Parathyroid adenoma (tissue), 2 donors: ENCODE results near the gene AKAP9.

ENCODE experiments used
- H2AFZ ChIP-seq: fragments of 300-600 bp; sonication (generic); one replicate; pipeline ENCODE4 v1.7.0; 2017; ENCODE audit warnings: antibody characterized with exemption, mild to moderate bottlenecking
- H3K27ac ChIP-seq: fragments of 300-600 bp; sonication (generic); one replicate; pipeline ENCODE4 v1.7.0; 2017
- H3K27me3 ChIP-seq: fragments of 300-600 bp; sonication (generic); one replicate; pipeline ENCODE4 v1.7.0; 2017; ENCODE audit warnings: low read length; ENCODE audit not compliant: control insufficient read depth, insufficient read depth
- H3K36me3 ChIP-seq: fragments of 300-600 bp; sonication (generic); one replicate; pipeline ENCODE4 v1.7.0; 2017; ENCODE audit warnings: low read length; ENCODE audit not compliant: control insufficient read depth, insufficient read depth
- H3K4me1 ChIP-seq: fragments of 300-600 bp; sonication (generic); one replicate; pipeline ENCODE4 v1.7.0; 2017; ENCODE audit warnings: control low read depth
- H3K4me2 ChIP-seq: fragments of 300-600 bp; sonication (generic); one replicate; pipeline ENCODE4 v1.7.0; 2017; ENCODE audit warnings: low read length
- H3K4me3 ChIP-seq: fragments of 300-600 bp; sonication (generic); one replicate; pipeline ENCODE4 v1.7.0; 2017; ENCODE audit warnings: low read depth, low read length
- H3K79me2 ChIP-seq: fragments of 300-600 bp; sonication (generic); one replicate; pipeline ENCODE4 v1.7.0; 2017; ENCODE audit warnings: control low read depth
- H3K9ac ChIP-seq: fragments of 300-600 bp; sonication (generic); one replicate; pipeline ENCODE4 v1.7.0; 2017; ENCODE audit warnings: mild to moderate bottlenecking
- H3K9me3 ChIP-seq: fragments of 300-600 bp; sonication (generic); one replicate; pipeline ENCODE4 v1.7.0; 2017; ENCODE audit warnings: low read length; ENCODE audit not compliant: control insufficient read depth
- CTCF ChIP-seq: fragments of 300-600 bp; sonication (generic); IDR thresholded peaks from one replicate; pipeline ENCODE4 v1.7.0; 2017; ENCODE audit warnings: antibody characterized with exemption, mild to moderate bottlenecking
- donor health status: primary hyperparathyroidism.

Gene AKAP9

GRCh38 chr7:91898240-91898992, 42.2 kb upstream of the AKAP9 start:
- Histone ChIP-seq H3K9ac (no peak overlapping the region), H3K4me2 (no peak overlapping the region), H3K27me3 (no peaks in the 10 kb centered on the region), H3K9me3 (no peaks in the 10 kb centered on the region), H3K27ac (no peak overlapping the region), H3K79me2 (no peaks in the 10 kb centered on the region), H2AFZ (no peak overlapping the region), H3K36me3 (no peaks in the 10 kb centered on the region), H3K4me3 (no peak overlapping the region), H3K4me1 (no peaks in the 10 kb centered on the region)
- no peak for TF ChIP-seq CTCF

- no peaks in the 10 kb centered on the region for H3K79me2 ChIP-seq
- H2AFZ ChIP-seq = no peak overlapping the region
- no peak overlapping the region for H3K4me3 ChIP-seq
- no peak for TF ChIP-seq CTCF
- H3K4me1 ChIP-seq = no peaks in the 10 kb centered on the region
- no peak overlapping the region for H3K4me2 ChIP-seq
- H3K27ac ChIP-seq = no peak overlapping the region
- H3K27me3 ChIP-seq = no peaks in the 10 kb centered on the region
- no peaks in the 10 kb centered on the region for H3K9me3 ChIP-seq
- H3K36me3 ChIP-seq = no peaks in the 10 kb centered on the region
- H3K9ac ChIP-seq = no peak overlapping the region
Observed at GRCh38 chr7:91899563-91899962, 41.1 kb upstream of the AKAP9 start.

- Histone ChIP-seq H3K79me2 (no peaks in the 10 kb centered on the region), H3K9ac (no peak overlapping the region), H3K9me3 (no peaks in the 10 kb centered on the region), H2AFZ (no peak overlapping the region), H3K27ac (no peak overlapping the region), H3K36me3 (no peaks in the 10 kb centered on the region), H3K27me3 (no peaks in the 10 kb centered on the region), H3K4me3 (no peak overlapping the region), H3K4me2 (no peak overlapping the region), H3K4me1 (no peaks in the 10 kb centered on the region)
- TF ChIP-seq CTCF = no peak
Observed at GRCh38 chr7:91910171-91910570, 30.5 kb upstream of the AKAP9 start.

- Histone ChIP-seq H3K36me3 (no peaks in the 10 kb centered on the region), H3K79me2 (no peaks in the 10 kb centered on the region), H3K4me3 (no peak overlapping the region), H3K27ac (no peak overlapping the region), H3K4me2 (no peak overlapping the region), H3K4me1 (no peaks in the 10 kb centered on the region), H3K27me3 (no peaks in the 10 kb centered on the region), H3K9ac (no peak overlapping the region), H2AFZ (no peak overlapping the region), H3K9me3 (no peaks in the 10 kb centered on the region)
- TF ChIP-seq CTCF = no peak
Observed at GRCh38 chr7:91911121-91911520, 29.5 kb upstream of the AKAP9 start.

- Histone ChIP-seq H3K36me3 (no peaks in the 10 kb centered on the region), H2AFZ (no peak overlapping the region), H3K27ac (no peak overlapping the region), H3K9ac (no peak overlapping the region), H3K4me1 (no peaks in the 10 kb centered on the region), H3K27me3 (no peaks in the 10 kb centered on the region), H3K79me2 (no peaks in the 10 kb centered on the region), H3K9me3 (no peaks in the 10 kb centered on the region), H3K4me2 (no peak overlapping the region), H3K4me3 (no peak overlapping the region)
- TF ChIP-seq CTCF = no peak
Observed at GRCh38 chr7:91912494-91912893, 28.2 kb upstream of the AKAP9 start.
